K562 (cell line): ENCODE measurements around the gene MAP3K7. TPM values are rescaled to one million over a fixed set of nuclear protein-coding genes. Genes with fewer than 3 reads are reported as not detected.

ENCODE experiments used
- ATAC-seq: fragments of 200-7000 bp; cut with Tn5 transposase; 3 replicates; pipeline ENCODE4 v1.9.1; 2020; ENCODE audit warnings: moderate library complexity
- BruUV-seq: library from RNA; stranded (reverse); fragments of 400-500 nt; replicated peaks from 2 replicates; lab custom pipeline; 2021; lab: Mats Ljungman, UMichigan
- CTCF ChIA-PET: fragments of 300-600 bp; formaldehyde crosslinking; extraction: SDS; loops from one replicate; lab custom pipeline; 2021; ENCODE audit warnings: low intra/inter-chr PET ratio; lab: Yijun Ruan, JAX
- POLR2A ChIA-PET: fragments of 300-600, 350-650 bp; sonication (Branson Sonifier 250); formaldehyde crosslinking; extraction: SDS; loops from one replicate; lab custom pipeline; 2021; ENCODE audit warnings: antibody characterized with exemption, inconsistent platforms; lab: Yijun Ruan, JAX
- DNase-seq, 4 experiments: peaks; one replicate each; pipeline versions ENCODE4 v3.0.0 to v3.0.0-alpha.2; 2011 to 2018; ENCODE audit warnings: low spot score in 3 of 4, mixed read lengths in 3 of 4; ENCODE audit errors: extremely low read depth in 1 of 4
- FAIRE-seq: peaks from 2 replicates; lab custom pipeline; 2011; peaks lifted over from hg19 to GRCh38; lab: Jason Lieb, UNC
- H2AFZ ChIP-seq: 2 replicates; pipeline ENCODE4 v1.6.0; 2011; ENCODE audit warnings: low read depth, low read length, control low read depth, inconsistent platforms
- H3K27ac ChIP-seq: fragments of 200-600 bp; 3 replicates; pipeline ENCODE4 v1.8.0; 2011; ENCODE audit warnings: low read depth, mild to moderate bottlenecking, control low read depth, inconsistent platforms, low read length, moderate library complexity, mixed read lengths; ENCODE audit errors: extremely low read depth
- H3K27me3 ChIP-seq, 2 experiments: fragments of 300-600 bp in 1 of 2; 2 replicates in 1 of 2; 3 replicates in 1 of 2; pipeline versions ENCODE4 v1.6.0 to v1.8.0; 2011; ENCODE audit warnings: inconsistent platforms in 2 of 2, low read length in 2 of 2, mild to moderate bottlenecking in 1 of 2, mixed read lengths in 1 of 2, moderate library complexity in 1 of 2; ENCODE audit not compliant: control insufficient read depth in 2 of 2, insufficient read depth in 2 of 2
- H3K36me3 ChIP-seq: fragments of 300-600 bp; 3 replicates; pipeline ENCODE4 v1.8.0; 2011; ENCODE audit warnings: mild to moderate bottlenecking, low read length, inconsistent platforms; ENCODE audit not compliant: control insufficient read depth, insufficient read depth
- H3K4me1 ChIP-seq, 2 experiments: fragments of 200-600 bp in 1 of 2; replicated peaks in 1 of 2; 2 replicates in 1 of 2; 3 replicates in 1 of 2; pipeline versions ENCODE4 v1.5.1 to v1.8.0; 2011; ENCODE audit warnings: inconsistent platforms in 2 of 2, low read length in 2 of 2, mild to moderate bottlenecking in 1 of 2, mixed read lengths in 1 of 2, moderate library complexity in 1 of 2; ENCODE audit not compliant: control insufficient read depth in 2 of 2, insufficient read depth in 2 of 2
- H3K4me2 ChIP-seq: 2 replicates; pipeline ENCODE4 v1.6.1; 2011; ENCODE audit warnings: low read length, control low read depth, inconsistent platforms, mixed read lengths; ENCODE audit not compliant: insufficient read depth
- H3K4me3 ChIP-seq: fragments of 200-600 bp; sonication (generic), shearing (Covaris generic); 2 replicates; pipeline ENCODE4 v1.5.1; 2016; ENCODE audit warnings: control low read depth, inconsistent platforms
- H3K79me2 ChIP-seq: fragments of 200-600 bp; 3 replicates; pipeline ENCODE4 v1.8.0; 2011; ENCODE audit warnings: low read length, inconsistent platforms; ENCODE audit not compliant: control insufficient read depth, insufficient read depth
- H3K9ac ChIP-seq, 2 experiments: 2 replicates each; pipeline versions ENCODE4 v1.6.0 to v1.6.1; 2011; ENCODE audit warnings: low read depth in 2 of 2, low read length in 2 of 2, control low read depth in 1 of 2, inconsistent platforms in 1 of 2, mild to moderate bottlenecking in 1 of 2, mixed read lengths in 1 of 2; ENCODE audit not compliant: insufficient read depth in 1 of 2
- H3K9me1 ChIP-seq: one replicate; pipeline ENCODE4 v1.6.0; 2011; ENCODE audit warnings: inconsistent platforms, mild to moderate bottlenecking, low read length, moderate library complexity; ENCODE audit not compliant: control insufficient read depth, insufficient read depth
- H3K9me3 ChIP-seq: replicated peaks from 2 replicates; pipeline ENCODE4 v1.5.1; 2011; ENCODE audit warnings: low read depth, low read length, inconsistent platforms; ENCODE audit not compliant: control insufficient read depth, insufficient read depth
- H4K20me1 ChIP-seq: replicated peaks from 2 replicates; pipeline ENCODE4 v1.6.1; 2011; ENCODE audit warnings: low read length, inconsistent platforms, mixed read lengths; ENCODE audit not compliant: control insufficient read depth, insufficient read depth
- ATF7 ChIP-seq: fragments of 450-650 bp; IDR thresholded peaks from 2 replicates; pipeline ENCODE4 v1.7.1; 2014; ENCODE audit warnings: mild to moderate bottlenecking, moderate library complexity
- CBX2 ChIP-seq: fragments of 200-600 bp; sonication (generic); IDR thresholded peaks from one replicate; pipeline ENCODE4 v1.6.1; 2012; ENCODE audit warnings: mild to moderate bottlenecking, low read length, inconsistent platforms; ENCODE audit not compliant: insufficient read depth, poor library complexity, severe bottlenecking
- CSDE1 ChIP-seq, 2 experiments: fragments of 450-650 bp; IDR thresholded peaks; 2 replicates each; pipeline ENCODE4 v1.6.1; 2016; ENCODE audit warnings: mild to moderate bottlenecking in 1 of 2
- DACH1 ChIP-seq: fragments of 450-650 bp; IDR thresholded peaks from 2 replicates; pipeline ENCODE4 v1.6.1; 2018; ENCODE audit not compliant: partially characterized antibody
- FOSL1 ChIP-seq: fragments of 200-800 bp; sonication (Bioruptor generic); conservative IDR thresholded peaks from 2 replicates; pipeline ENCODE4 v1.6.1; 2016; ENCODE audit warnings: missing genetic modification characterization, missing compliant biosample characterization
- HOXB6 ChIP-seq: fragments of 250-450 bp; sonication (Bioruptor Pico); IDR thresholded peaks from 2 replicates; pipeline ENCODE4 v1.5.1; 2022; ENCODE audit warnings: mild to moderate bottlenecking, borderline replicate concordance
- IRF1 ChIP-seq: sonication (generic); formaldehyde crosslinking; IDR thresholded peaks from 2 replicates; pipeline ENCODE4 v1.8.0; 2022; ENCODE audit warnings: missing genetic modification reagents, mild to moderate bottlenecking, borderline replicate concordance
- JUN ChIP-seq, 2 experiments: sonication (generic) in 1 of 2; formaldehyde crosslinking in 1 of 2; IDR thresholded peaks; 2 replicates each; pipeline versions ENCODE4 v1.6.1 to v1.8.0; 2012 to 2022; ENCODE audit warnings: borderline replicate concordance in 2 of 2, mild to moderate bottlenecking in 2 of 2, improper control_type of control experiment in 1 of 2, low read depth in 1 of 2, low read length in 1 of 2, missing genetic modification reagents in 1 of 2
- KLF16 ChIP-seq: IDR thresholded peaks from 2 replicates; pipeline ENCODE4 v1.6.1; 2016; ENCODE audit warnings: antibody characterized with exemption
- MCM3 ChIP-seq: fragments of 450-650 bp; IDR thresholded peaks from 2 replicates; pipeline ENCODE4 v1.6.1; 2016
- POLR2B ChIP-seq: fragments of 450-650 bp; IDR thresholded peaks from 2 replicates; pipeline ENCODE4 v1.6.1; 2018; ENCODE audit warnings: low read depth; ENCODE audit not compliant: partially characterized antibody
- RB1 ChIP-seq: fragments of 450-650 bp; IDR thresholded peaks from 2 replicates; pipeline ENCODE4 v1.6.1; 2017; ENCODE audit warnings: low read depth, mild to moderate bottlenecking
- SAFB2 ChIP-seq: fragments of 200-400 bp; formaldehyde crosslinking; IDR thresholded peaks from 2 replicates; pipeline ENCODE4 v1.6.1; 2018; ENCODE audit warnings: borderline replicate concordance, low read length, low read depth, moderate library complexity; ENCODE audit not compliant: severe bottlenecking
- TAF15 ChIP-seq: fragments of 200-400 bp; formaldehyde crosslinking; IDR thresholded peaks from 2 replicates; pipeline ENCODE4 v1.6.1; 2017; ENCODE audit warnings: mild to moderate bottlenecking, low read depth, low read length, moderate library complexity
- U2AF2 ChIP-seq: fragments of 200-400 bp; formaldehyde crosslinking; optimal IDR thresholded peaks from 2 replicates; pipeline ENCODE3; 2017; ENCODE audit warnings: low read depth, mild to moderate bottlenecking, low read length
- ZNF518B ChIP-seq: fragments of 250-450 bp; sonication (Bioruptor Pico); IDR thresholded peaks from 2 replicates; pipeline ENCODE4 v1.5.0; 2021; ENCODE audit warnings: mild to moderate bottlenecking, moderate library complexity
- WGBS: fragments of 100-300 bp; shearing (Covaris generic); methylation state at CpG from one replicate; pipeline ENCODE4 v1.1.6; 2016; ENCODE audit warnings: low coverage, mixed read lengths; ENCODE audit not compliant: insufficient coverage; ENCODE audit errors: missing lambda C conversion rate; 5-methylcytosine and 5-hydroxymethylcytosine counted together
- in situ Hi-C: fragments of 300-500 bp; cut with MboI; formaldehyde crosslinking; loops from 4 replicates; pipeline ENCODE4 v1.15.0; 2018; ENCODE audit warnings: inconsistent platforms, mixed read lengths
- intact Hi-C: fragments of 100-400 bp; cut with micrococcal nuclease; formaldehyde crosslinking; loops from 2 replicates; pipeline ENCODE4 v1.14.2; 2022
- polyA plus RNA-seq, 8 experiments: library from polyadenylated mRNA; depleted of rRNA in 4 of 8; stranded (reverse) in 5 of 8; unstranded in 3 of 8; fragments of >200 nt; fragmentation: Nextera tagmentation in 2 of 8; fragmentation: Illumina TruSeq in 1 of 8; extraction: Ambion mirVana in 2 of 8; extraction: Trizol in 1 of 8; gene quantifications; 2 replicates each; pipeline versions ENCODE4 v1.2.1 to v1.2.3, GENCODE V29; 2011 to 2014; ENCODE audit warnings: inconsistent platforms in 1 of 8, missing spikeins in 1 of 8
- total RNA-seq, 7 experiments: library from RNA; depleted of rRNA in 6 of 7; stranded (reverse); fragments of >200 nt in 6 of 7; fragmentation: Illumina TruSeq in 2 of 7; extraction: Trizol in 2 of 7; gene quantifications; 2 replicates each; pipeline versions ENCODE4 v1.2.1 to v1.2.3, GENCODE V29; 2011 to 2021; ENCODE audit warnings: low replicate concordance in 1 of 7
- TF ChIP-seq, protein P1 (sequence below): fragments of 250-450 bp; sonication (Bioruptor Pico); IDR thresholded peaks from 2 replicates; pipeline ENCODE4 v1.5.0; 2021

MAP3K7 gene
- total and polyA plus RNA-seq, 9 of the 15 experiments (the other 6 are each of a cell fraction or from before 2014, with no cell fraction given), result 13.4 to 60.9 (median 34.8) TPM

DNA sequence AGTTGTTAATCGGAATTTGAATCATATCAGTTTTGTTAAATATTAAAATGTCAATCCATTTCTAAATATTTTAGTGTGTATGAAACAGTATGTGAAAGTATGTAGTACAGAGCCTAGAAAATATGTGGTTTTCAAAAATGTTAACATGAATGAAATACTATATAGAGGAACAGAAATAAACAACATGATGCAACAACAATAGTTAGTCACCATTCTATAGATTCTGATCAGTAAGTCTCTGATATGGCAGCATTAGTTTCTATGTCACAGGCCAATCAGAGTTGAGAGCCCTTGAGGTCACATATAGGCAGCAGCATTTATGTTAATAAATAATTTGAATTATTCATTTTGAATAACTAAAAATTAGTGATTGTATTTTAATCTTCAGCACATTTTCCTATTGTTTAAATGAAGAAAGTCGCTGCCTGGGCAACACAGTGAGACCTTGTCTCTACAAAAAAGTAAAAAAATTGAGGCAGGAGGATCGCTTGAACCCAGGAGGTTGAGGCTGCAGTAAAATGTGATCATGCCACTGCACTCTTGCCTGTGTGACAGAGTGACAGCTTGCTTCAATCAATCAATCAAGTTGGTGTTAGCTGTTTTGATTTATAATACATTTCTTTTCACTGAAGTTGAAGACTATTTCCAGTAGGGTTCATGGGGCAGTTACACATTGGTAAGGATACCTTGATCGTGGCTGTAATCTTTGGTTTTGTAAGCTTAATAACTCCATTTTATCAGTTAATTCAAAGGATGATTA is 11.5 kb upstream of the MAP3K7 start:
- Histone ChIP-seq H3K4me3 (no peak overlapping the region), H3K4me1 (peaks cover 0 to 26% of the 10 kb centered on the region in 2 experiments; a peak in 3 of 5 replicates), H3K9me1 (no peaks in the 10 kb centered on the region), H2AFZ (peak overlapping the region; percentile 72), H3K9me3 (no peaks in the 10 kb centered on the region), H4K20me1 (no peaks in the 10 kb centered on the region), H3K9ac (no peak overlapping the region), H3K27ac (no peak overlapping the region), H3K79me2 (no peaks in the 10 kb centered on the region), H3K4me2 (no peak overlapping the region), H3K36me3 (no peaks in the 10 kb centered on the region), H3K27me3 (no peaks in the 10 kb centered on the region)
- FAIRE-seq (no peak), ATAC-seq (peak; percentile 31; the same call in 1 of the 3 replicates), DNase-seq (no peak)
- ChIA-PET CTCF (no interaction called here), POLR2A (interaction anchor here (0.6 to 1.6 kb wide), 3 partner anchors 10 to 21 kb away, joined by 3 to 9 read pairs (median 3); partner anchors contain the start of gene MAP3K7)
- in situ Hi-C loops, result no loop called here
- intact Hi-C loops, result no loop called here
- no TSS peak for BruUV-seq
- 50% methylated on average over 4 of the region's 4 CpGs for WGBS
- no peak for TF ChIP-seq JUN (IDR thresholded peaks at IDR 0.05; ENCODE audit: borderline replicate concordance, low read depth, low read length)
- TF ChIP-seq JUN (CRISPR knock-in tag; IDR thresholded peaks at IDR 0.05; ENCODE audit: borderline replicate concordance), result no peak
- TF ChIP-seq KLF16, result no peak
- no peak for TF ChIP-seq HOXB6 (CRISPR knock-in tag)
- TF ChIP-seq FOSL1, result peak; percentile 81
- TF ChIP-seq POLR2B, result no peak
- TF ChIP-seq MCM3, result no peak
- TF ChIP-seq ZNF518B (CRISPR knock-in tag), result no peak
- no peak for TF ChIP-seq CSDE1 (IDR thresholded peaks at IDR 0.05)
- TF ChIP-seq ATF7, result no peak
- TF ChIP-seq RB1, result no peak
- no peak for TF ChIP-seq IRF1 (CRISPR knock-in tag)
- TF ChIP-seq CBX2, result no peak
- no peak for TF ChIP-seq SAFB2
- TF ChIP-seq, protein P1, sequence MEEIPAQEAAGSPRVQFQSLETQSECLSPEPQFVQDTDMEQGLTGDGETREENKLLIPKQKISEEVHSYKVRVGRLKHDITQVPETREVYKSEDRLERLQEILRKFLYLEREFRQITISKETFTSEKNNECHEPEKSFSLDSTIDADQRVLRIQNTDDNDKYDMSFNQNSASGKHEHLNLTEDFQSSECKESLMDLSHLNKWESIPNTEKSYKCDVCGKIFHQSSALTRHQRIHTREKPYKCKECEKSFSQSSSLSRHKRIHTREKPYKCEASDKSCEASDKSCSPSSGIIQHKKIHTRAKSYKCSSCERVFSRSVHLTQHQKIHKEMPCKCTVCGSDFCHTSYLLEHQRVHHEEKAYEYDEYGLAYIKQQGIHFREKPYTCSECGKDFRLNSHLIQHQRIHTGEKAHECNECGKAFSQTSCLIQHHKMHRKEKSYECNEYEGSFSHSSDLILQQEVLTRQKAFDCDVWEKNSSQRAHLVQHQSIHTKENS (CRISPR knock-in tag), result no peak
- no peak for TF ChIP-seq U2AF2
- no peak for TF ChIP-seq DACH1
- no peak for TF ChIP-seq TAF15
